ENCODE measurements around the gene MLYCD. TPM values are rescaled to one million over a fixed set of nuclear protein-coding genes. Genes with fewer than 3 reads are reported as not detected.

The MLYCD gene
- total and polyA plus RNA-seq, 11 donors = 19.4 to 65.3 (median 38.4) TPM

DNA sequence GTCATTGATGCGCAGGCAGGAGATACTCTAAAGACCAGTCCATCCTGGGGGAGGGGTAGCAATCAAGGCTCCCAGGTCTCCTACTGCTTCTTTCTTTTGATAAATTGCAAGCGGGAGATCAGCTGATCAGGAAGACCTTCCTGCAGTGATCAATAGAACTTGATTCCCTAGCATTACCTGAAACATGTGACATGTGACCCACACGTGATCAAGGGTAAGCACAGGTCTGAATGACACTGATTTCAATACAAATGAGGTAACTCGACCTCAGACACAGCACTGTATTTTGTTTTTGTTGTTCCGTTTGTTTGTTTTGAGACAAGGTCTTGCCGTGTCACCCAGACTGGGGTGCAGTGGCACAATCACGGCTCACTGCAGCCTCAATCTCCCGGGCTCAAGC is 39.6 kb upstream of the MLYCD start:
- no peak for ATAC-seq
- Histone ChIP-seq H3K4me1 (no peaks in the 10 kb centered on the region), H3K27ac (no peak overlapping the region), H3K9me3 (no peaks in the 10 kb centered on the region), H3K27me3 (no peaks in the 10 kb centered on the region), H3K36me3 (no peaks in the 10 kb centered on the region), H3K4me3 (no peak overlapping the region)
- no peak for DNase-seq
- TF ChIP-seq, protein P1, sequence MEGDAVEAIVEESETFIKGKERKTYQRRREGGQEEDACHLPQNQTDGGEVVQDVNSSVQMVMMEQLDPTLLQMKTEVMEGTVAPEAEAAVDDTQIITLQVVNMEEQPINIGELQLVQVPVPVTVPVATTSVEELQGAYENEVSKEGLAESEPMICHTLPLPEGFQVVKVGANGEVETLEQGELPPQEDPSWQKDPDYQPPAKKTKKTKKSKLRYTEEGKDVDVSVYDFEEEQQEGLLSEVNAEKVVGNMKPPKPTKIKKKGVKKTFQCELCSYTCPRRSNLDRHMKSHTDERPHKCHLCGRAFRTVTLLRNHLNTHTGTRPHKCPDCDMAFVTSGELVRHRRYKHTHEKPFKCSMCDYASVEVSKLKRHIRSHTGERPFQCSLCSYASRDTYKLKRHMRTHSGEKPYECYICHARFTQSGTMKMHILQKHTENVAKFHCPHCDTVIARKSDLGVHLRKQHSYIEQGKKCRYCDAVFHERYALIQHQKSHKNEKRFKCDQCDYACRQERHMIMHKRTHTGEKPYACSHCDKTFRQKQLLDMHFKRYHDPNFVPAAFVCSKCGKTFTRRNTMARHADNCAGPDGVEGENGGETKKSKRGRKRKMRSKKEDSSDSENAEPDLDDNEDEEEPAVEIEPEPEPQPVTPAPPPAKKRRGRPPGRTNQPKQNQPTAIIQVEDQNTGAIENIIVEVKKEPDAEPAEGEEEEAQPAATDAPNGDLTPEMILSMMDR (IDR thresholded peaks at IDR 0.05) = no peak
- TF ChIP-seq POLR2A (IDR thresholded peaks at IDR 0.05) = no peak
- WGBS, 4 donors = 79 to 84% (median 82%) methylated on average over 7 to 8 of the region's 8 CpGs
- intact Hi-C loops (cut with DNase I) = no loop called here

DNA sequence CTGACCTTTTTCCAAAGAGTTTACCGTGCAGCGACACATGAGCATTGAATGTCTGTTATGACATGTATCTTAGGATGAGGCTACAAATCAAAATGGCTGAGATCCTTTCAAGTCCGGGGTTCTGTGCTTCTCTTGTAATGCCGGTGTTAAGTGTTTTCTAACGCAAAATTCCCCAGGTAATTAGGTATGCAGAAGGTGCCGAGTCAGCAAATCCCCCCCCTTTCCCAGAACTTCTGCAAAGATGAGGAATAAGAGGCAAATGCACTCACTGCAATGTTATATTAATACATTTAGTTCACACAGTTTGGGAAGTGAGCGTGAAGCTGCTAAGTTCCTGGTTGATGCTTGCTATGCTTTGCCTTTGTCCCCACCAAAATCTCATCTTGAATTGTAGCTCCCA is 36.3 kb upstream of the MLYCD start:
- WGBS, 4 donors = 86 to 92% (median 91%) methylated on average over 7 of the region's 7 CpGs
- Histone ChIP-seq H3K4me1 (no peaks in the 10 kb centered on the region), H3K27ac (no peak overlapping the region), H3K27me3 (peaks cover 0 to 2% (median 0%) of the 10 kb centered on the region in 9 donors), H3K36me3 (no peaks in the 10 kb centered on the region), H3K9me3 (no peaks in the 10 kb centered on the region), H3K4me3 (no peak overlapping the region)
- DNase-seq (no peak), ATAC-seq (no peak)
- TF ChIP-seq POLR2A (IDR thresholded peaks at IDR 0.05) = no peak
- TF ChIP-seq, protein P1 (IDR thresholded peaks at IDR 0.05) = no peak
- intact Hi-C loops (cut with DNase I) = loop anchor here in 1 of 10 donors (5.0 kb wide), 1 partner anchor 35 kb away; no protein-coding TSS in a partner anchor

DNA sequence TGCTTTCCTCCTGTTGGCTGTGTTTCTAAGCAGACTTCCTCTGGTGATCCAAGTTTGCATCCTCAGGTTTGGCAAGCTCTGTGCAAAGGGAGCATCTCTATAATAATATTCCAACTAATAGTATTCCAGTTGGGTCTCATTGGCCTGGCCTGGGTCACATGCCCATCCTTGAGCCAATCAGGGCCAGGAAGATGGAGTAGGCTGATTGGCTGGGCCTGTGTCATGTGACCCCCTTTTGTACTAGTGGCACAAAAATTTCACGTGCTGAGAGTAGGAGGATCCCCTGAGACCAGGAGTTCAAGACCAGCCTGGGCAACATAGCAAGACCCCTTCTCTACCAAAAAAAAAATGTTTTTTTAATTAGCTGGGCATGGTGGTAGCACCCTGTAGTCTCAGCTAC is 35.2 kb upstream of the MLYCD start:
- Histone ChIP-seq H3K4me3 (no peak overlapping the region), H3K27me3 (peaks cover 0 to 2% (median 0%) of the 10 kb centered on the region in 9 donors), H3K4me1 (no peaks in the 10 kb centered on the region), H3K27ac (no peak overlapping the region), H3K36me3 (no peaks in the 10 kb centered on the region), H3K9me3 (no peaks in the 10 kb centered on the region)
- DNase-seq = no peak
- 77 to 100% (median 86%) methylated on average over 1 of the region's 1 CpG for WGBS, 4 donors
- TF ChIP-seq, protein P1 (IDR thresholded peaks at IDR 0.05) = no peak
- intact Hi-C loops (cut with DNase I) = loop anchor here in 1 of 10 donors (5.0 kb wide), 1 partner anchor 36 kb away; no protein-coding TSS in a partner anchor
- ATAC-seq = no peak

DNA sequence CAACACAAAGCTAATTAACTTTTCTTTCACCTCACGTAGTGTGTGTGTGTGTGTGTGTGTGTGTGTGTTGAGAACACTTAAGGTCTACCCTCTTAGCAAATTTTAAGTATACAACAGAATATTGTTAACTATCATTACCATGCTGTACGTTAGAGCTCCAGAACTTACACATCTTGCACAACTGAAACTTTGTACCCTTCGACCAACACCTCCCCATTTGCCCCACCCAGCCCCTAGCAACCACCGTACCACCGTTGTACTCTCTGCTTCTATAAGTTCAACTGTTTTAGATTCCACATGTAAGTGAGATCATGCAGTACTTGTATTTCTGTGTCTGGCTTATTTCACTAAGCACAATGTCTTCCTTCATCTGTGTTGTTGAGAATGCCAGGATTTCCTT is 28.1 kb upstream of the MLYCD start:
- Histone ChIP-seq H3K4me1 (no peaks in the 10 kb centered on the region), H3K9me3 (no peaks in the 10 kb centered on the region), H3K4me3 (no peak overlapping the region), H3K36me3 (no peaks in the 10 kb centered on the region), H3K27me3 (peaks cover 0 to 11% (median 0%) of the 10 kb centered on the region in 9 donors), H3K27ac (no peak overlapping the region)
- ATAC-seq = no peak
- DNase-seq = no peak
- intact Hi-C loops (cut with DNase I) = no loop called here
- TF ChIP-seq POLR2A (IDR thresholded peaks at IDR 0.05) = no peak
- TF ChIP-seq, protein P1 (IDR thresholded peaks at IDR 0.05) = no peak
- WGBS, 4 donors = 58 to 74% (median 73%) methylated on average over 5 of the region's 5 CpGs
